Measurements from ENCODE around the gene CYSRT1. TPM values are rescaled to one million over a fixed set of nuclear protein-coding genes. Genes with fewer than 3 reads are reported as not detected.

Gene CYSRT1
- total RNA-seq, 2 experiments from 2014 or later, result 1.7 to 2.9 TPM

DNA sequence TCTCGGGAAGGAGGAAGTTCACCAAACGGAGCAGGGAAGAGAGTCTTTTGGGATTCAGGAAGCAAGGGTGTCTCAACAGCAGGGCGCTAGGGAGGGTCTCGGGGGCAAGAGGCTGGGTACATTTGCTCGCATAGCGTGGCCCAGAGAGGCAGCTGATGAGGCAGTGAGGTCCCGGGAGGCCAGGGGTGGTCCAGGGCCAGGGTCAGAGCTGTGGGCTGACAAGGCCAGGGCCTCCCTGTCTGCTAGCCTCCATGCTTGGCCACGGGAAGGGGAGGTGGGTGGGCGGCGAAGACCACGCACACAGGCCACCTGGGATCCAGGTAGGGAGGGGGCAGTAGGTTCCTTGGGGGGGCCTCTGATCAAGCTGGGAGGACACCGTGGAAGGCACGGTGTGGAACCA lies 13.4 kb upstream of the CYSRT1 start:
- ChIA-PET CTCF (ENCODE audit: unreplicated experiment) (no interaction called here), POLR2A (no interaction called here)
- no peaks in the 10 kb centered on the region for H3K9me3 ChIP-seq (ENCODE audit: low read length)
- H3K79me2 ChIP-seq (ENCODE audit: insufficient read depth, low read depth, low read length), result peaks cover 11% of the 10 kb centered on the region
- no peak overlapping the region for H3K4me3 ChIP-seq (ENCODE audit: low read depth, low read length, poor library complexity, severe bottlenecking)
- H3K9me2 ChIP-seq (ENCODE audit: insufficient read depth, low read length), result no peaks in the 10 kb centered on the region
- H3K4me2 ChIP-seq (ENCODE audit: low read length), result no peak overlapping the region
- H3K4me1 ChIP-seq (ENCODE audit: insufficient read depth, low read length, poor library complexity, severe bottlenecking), result peaks cover 7% of the 10 kb centered on the region
- no TSS peak for BruUV-seq (replicated peaks)
- no peak overlapping the region for H2AFZ ChIP-seq (ENCODE audit: low read length)
- TF ChIP-seq, protein P1, sequence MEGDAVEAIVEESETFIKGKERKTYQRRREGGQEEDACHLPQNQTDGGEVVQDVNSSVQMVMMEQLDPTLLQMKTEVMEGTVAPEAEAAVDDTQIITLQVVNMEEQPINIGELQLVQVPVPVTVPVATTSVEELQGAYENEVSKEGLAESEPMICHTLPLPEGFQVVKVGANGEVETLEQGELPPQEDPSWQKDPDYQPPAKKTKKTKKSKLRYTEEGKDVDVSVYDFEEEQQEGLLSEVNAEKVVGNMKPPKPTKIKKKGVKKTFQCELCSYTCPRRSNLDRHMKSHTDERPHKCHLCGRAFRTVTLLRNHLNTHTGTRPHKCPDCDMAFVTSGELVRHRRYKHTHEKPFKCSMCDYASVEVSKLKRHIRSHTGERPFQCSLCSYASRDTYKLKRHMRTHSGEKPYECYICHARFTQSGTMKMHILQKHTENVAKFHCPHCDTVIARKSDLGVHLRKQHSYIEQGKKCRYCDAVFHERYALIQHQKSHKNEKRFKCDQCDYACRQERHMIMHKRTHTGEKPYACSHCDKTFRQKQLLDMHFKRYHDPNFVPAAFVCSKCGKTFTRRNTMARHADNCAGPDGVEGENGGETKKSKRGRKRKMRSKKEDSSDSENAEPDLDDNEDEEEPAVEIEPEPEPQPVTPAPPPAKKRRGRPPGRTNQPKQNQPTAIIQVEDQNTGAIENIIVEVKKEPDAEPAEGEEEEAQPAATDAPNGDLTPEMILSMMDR (conservative IDR thresholded peaks at IDR 0.05; ENCODE audit: low read length), result no peak
- TF ChIP-seq EZH2phosphoT487 (IDR thresholded peaks at IDR 0.05; ENCODE audit: borderline replicate concordance, low read depth, low read length), result no peak
- peaks cover 61% of the 10 kb centered on the region for H3K36me3 ChIP-seq (ENCODE audit: insufficient read depth, low read length)
- H4K20me1 ChIP-seq (ENCODE audit: insufficient read depth, low read length), result no peaks in the 10 kb centered on the region
- intact Hi-C loops (cut with micrococcal nuclease; ENCODE audit: unreplicated experiment), result no loop called here
- H3K27ac ChIP-seq (ENCODE audit: low read depth, low read length, poor library complexity, severe bottlenecking), result no peak overlapping the region
- DNase-seq (ENCODE audit: low spot score), result no peak

DNA sequence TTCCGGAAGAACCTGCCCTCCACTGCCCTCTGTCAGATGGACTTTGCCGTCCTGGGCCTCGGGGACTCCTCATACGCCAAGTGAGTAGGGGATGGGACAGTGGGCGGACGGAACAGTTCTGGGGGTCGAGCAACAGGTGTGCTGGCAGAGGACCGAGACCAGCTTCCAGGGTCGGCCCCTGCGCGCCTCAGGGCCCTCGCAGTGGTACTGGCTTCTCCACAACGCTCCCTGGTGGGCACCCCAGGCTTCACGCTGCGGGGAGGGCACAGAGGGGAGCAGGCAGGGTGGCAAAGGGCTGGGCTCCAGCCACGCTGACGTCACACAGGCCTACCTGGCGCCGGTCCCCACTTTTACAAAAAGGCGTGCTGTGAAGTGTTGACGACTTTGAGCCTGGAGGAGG lies 12.5 kb upstream of the CYSRT1 start:
- CTCF ChIA-PET (ENCODE audit: unreplicated experiment), result no interaction called here
- POLR2A ChIA-PET, result no interaction called here
- Histone ChIP-seq H2AFZ (ENCODE audit: low read length) (no peak overlapping the region), H3K4me2 (ENCODE audit: low read length) (no peak overlapping the region), H3K79me2 (ENCODE audit: insufficient read depth, low read depth, low read length) (0 out of 2 replicates have a peak, but pooled peaks cover 1% of the 10 kb centered on the region), H3K4me3 (ENCODE audit: low read depth, low read length, poor library complexity, severe bottlenecking) (no peak overlapping the region), H3K4me1 (ENCODE audit: insufficient read depth, low read length, poor library complexity, severe bottlenecking) (no peaks in the 10 kb centered on the region), H4K20me1 (ENCODE audit: insufficient read depth, low read length) (no peaks in the 10 kb centered on the region), H3K9me2 (ENCODE audit: insufficient read depth, low read length) (no peaks in the 10 kb centered on the region), H3K36me3 (ENCODE audit: insufficient read depth, low read length) (peaks cover 61% of the 10 kb centered on the region), H3K9me3 (ENCODE audit: low read length) (no peaks in the 10 kb centered on the region), H3K27ac (ENCODE audit: low read depth, low read length, poor library complexity, severe bottlenecking) (no peak overlapping the region)
- no peak for DNase-seq (ENCODE audit: low spot score)
- intact Hi-C loops (cut with micrococcal nuclease; ENCODE audit: unreplicated experiment), result no loop called here
- no TSS peak for BruUV-seq (replicated peaks)
- no peak for TF ChIP-seq EZH2phosphoT487 (IDR thresholded peaks at IDR 0.05; ENCODE audit: borderline replicate concordance, low read depth, low read length)
- TF ChIP-seq, protein P1 (conservative IDR thresholded peaks at IDR 0.05; ENCODE audit: low read length), result 0 out of 2 replicates have a peak, but pooled peaks have one; percentile 35

DNA sequence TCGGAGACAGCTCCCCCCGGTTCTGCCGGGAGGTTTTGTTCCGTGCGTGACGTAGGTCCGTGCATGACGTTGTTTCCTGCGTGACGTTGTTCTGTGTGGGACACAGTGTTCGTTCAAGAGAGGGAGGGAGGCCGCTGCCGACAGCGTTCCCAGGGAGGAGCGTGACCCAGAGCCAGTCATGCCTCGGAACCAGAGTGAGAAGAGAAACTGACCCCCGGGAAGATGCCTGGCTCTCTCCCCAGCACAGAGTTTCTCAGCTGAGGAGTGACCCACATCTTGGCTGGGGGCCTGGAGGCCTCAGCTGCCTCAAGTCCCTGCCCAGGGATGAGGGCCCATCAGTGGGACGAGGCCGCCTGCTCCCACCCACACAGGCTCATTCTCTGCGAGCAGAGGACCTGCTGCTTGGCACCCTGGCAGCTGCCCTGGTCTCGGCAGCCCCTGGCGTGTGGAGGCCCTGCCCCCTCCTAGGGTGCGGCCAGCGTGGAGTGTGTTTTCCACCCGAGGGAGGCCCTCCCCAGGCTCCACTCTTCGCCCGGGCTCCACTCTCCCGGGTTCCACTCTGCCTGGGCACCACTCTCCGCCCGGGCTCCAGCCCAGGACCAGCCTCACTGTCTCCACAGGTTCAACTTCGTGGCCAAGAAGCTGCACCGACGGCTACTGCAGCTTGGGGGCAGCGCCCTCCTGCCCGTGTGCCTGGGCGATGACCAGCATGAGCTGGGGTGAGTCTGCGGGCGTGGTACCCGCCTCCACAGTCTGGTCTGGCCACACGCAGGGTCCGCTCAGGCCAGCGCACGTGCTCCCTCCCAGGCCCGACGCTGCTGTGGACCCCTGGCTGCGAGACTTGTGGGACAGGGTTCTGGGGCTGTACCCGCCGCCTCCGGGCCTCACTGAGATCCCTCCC lies 11.6 kb upstream of the CYSRT1 start:
- BruUV-seq (replicated peaks), result no TSS peak
- CTCF ChIA-PET (ENCODE audit: unreplicated experiment), result no interaction called here
- POLR2A ChIA-PET, result no interaction called here

More for the DNA sequence above, 11.6 kb upstream of the CYSRT1 start:
- TF ChIP-seq, protein P1 (conservative IDR thresholded peaks at IDR 0.05; ENCODE audit: low read length), result no peak
- no peak for TF ChIP-seq EZH2phosphoT487 (IDR thresholded peaks at IDR 0.05; ENCODE audit: borderline replicate concordance, low read depth, low read length)
- H3K4me3 ChIP-seq (ENCODE audit: low read depth, low read length, poor library complexity, severe bottlenecking), result no peak overlapping the region
- no peaks in the 10 kb centered on the region for H3K4me1 ChIP-seq (ENCODE audit: insufficient read depth, low read length, poor library complexity, severe bottlenecking)
- no peaks in the 10 kb centered on the region for H3K9me2 ChIP-seq (ENCODE audit: insufficient read depth, low read length)
- H2AFZ ChIP-seq (ENCODE audit: low read length), result no peak overlapping the region
- no peak overlapping the region for H3K4me2 ChIP-seq (ENCODE audit: low read length)
- no peaks in the 10 kb centered on the region for H3K79me2 ChIP-seq (ENCODE audit: insufficient read depth, low read depth, low read length)
- peaks cover 68% of the 10 kb centered on the region for H3K36me3 ChIP-seq (ENCODE audit: insufficient read depth, low read length)
- H4K20me1 ChIP-seq (ENCODE audit: insufficient read depth, low read length), result no peaks in the 10 kb centered on the region
- H3K9me3 ChIP-seq (ENCODE audit: low read length), result no peaks in the 10 kb centered on the region
- H3K27ac ChIP-seq (ENCODE audit: low read depth, low read length, poor library complexity, severe bottlenecking), result no peak overlapping the region
- intact Hi-C loops (cut with micrococcal nuclease; ENCODE audit: unreplicated experiment), result no loop called here
- DNase-seq (ENCODE audit: low spot score), result no peak

Measured in OCI-LY7 (cell line).